Hepatocyte (in vitro differentiated cells): ENCODE measurements around the gene RND1.

Experiments
- CTCF ChIP-seq: fragments of 200-600 bp; sonication (generic); IDR thresholded peaks from 2 replicates; pipeline ENCODE4 v1.5.1; 2016; ENCODE audit warnings: antibody characterized with exemption, mild to moderate bottlenecking; ENCODE audit not compliant: poor library complexity
- EZH2 ChIP-seq: fragments of 200-600 bp; sonication (generic); IDR thresholded peaks from 2 replicates; pipeline ENCODE4 v1.6.1; 2016; ENCODE audit warnings: antibody characterized with exemption, mild to moderate bottlenecking, borderline replicate concordance
- EZH2phosphoT487 ChIP-seq: fragments of 200-600 bp; sonication (generic); IDR thresholded peaks from one replicate; pipeline ENCODE4 v1.6.1; 2018; ENCODE audit warnings: antibody characterized with exemption, mild to moderate bottlenecking, low read depth, moderate library complexity; ENCODE audit not compliant: unreplicated experiment, severe bottlenecking

GRCh38 chr12:48882315-48882687 is 16.6 kb upstream of the RND1 start:
- TF ChIP-seq CTCF, result no peak
- no peak for TF ChIP-seq EZH2
- no peak for TF ChIP-seq EZH2phosphoT487
